Fibroblast of mammary gland (primary cell): ENCODE results near the gene BUD31.
"Not testable (repeated sequence)": the region's sequence is repeated elsewhere in the genome, so short reads cannot be mapped to it uniquely, and the experiment has no call there.

Source experiments
- DNase-seq: peaks from one replicate; pipeline ENCODE4 v3.0.0-alpha.2; 2010; ENCODE audit warnings: low read depth
- H3K4me3 ChIP-seq: 2 replicates; pipeline ENCODE4 v1.5.1; 2011; ENCODE audit warnings: low read depth, mild to moderate bottlenecking, low read length, moderate library complexity; ENCODE audit not compliant: control insufficient read depth
- TF ChIP-seq, protein P1 (sequence below): conservative IDR thresholded peaks from 2 replicates; pipeline ENCODE4 v1.5.1; 2011; ENCODE audit warnings: low read depth, low read length, inconsistent platforms; ENCODE audit not compliant: control insufficient read depth, insufficient read depth

BUD31 gene

DNA sequence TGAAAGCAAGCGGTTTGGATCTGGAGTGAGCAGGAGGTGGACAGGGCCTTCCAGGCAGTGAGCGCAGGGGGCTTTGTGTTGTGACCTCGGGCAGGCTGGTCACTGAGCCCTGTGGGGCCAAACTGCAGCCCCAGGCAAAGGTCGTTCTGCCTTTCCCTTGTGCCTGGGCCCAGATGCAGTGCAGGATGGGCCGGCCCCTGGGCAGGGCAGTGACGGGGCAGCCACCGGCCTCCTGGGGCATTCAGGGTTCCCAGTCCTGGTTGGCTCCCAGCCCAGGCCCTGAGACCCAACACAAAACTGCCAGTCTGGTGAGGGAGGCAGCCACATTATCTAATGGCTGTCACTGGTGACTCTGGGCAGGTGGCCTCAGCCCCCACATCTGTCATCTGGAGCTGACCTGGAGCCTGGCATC, 27.1 kb upstream of the BUD31 start:
- DNase-seq: no peak
- TF ChIP-seq, protein P1, sequence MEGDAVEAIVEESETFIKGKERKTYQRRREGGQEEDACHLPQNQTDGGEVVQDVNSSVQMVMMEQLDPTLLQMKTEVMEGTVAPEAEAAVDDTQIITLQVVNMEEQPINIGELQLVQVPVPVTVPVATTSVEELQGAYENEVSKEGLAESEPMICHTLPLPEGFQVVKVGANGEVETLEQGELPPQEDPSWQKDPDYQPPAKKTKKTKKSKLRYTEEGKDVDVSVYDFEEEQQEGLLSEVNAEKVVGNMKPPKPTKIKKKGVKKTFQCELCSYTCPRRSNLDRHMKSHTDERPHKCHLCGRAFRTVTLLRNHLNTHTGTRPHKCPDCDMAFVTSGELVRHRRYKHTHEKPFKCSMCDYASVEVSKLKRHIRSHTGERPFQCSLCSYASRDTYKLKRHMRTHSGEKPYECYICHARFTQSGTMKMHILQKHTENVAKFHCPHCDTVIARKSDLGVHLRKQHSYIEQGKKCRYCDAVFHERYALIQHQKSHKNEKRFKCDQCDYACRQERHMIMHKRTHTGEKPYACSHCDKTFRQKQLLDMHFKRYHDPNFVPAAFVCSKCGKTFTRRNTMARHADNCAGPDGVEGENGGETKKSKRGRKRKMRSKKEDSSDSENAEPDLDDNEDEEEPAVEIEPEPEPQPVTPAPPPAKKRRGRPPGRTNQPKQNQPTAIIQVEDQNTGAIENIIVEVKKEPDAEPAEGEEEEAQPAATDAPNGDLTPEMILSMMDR: no peak
- H3K4me3 ChIP-seq: no peak overlapping the region

DNA sequence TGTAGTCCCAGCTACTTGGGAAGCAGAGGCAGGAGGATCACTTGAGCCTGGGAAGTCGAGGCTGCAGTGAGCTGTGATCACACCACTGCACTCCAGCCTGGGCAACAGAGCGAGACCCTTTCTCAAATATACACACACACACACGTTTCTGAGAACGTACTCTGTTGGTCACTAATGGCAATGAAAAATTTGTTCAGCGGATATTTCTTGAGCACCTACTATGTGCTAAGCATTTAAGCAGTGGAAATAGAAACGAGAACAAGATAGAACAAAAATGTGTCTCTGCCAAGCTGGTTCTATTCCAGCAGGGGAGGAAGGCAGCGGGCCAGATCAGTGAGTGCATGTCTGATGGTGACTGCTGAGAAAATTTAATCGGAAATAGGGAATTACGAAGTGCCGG, 25.6 kb upstream of the BUD31 start:
- TF ChIP-seq, protein P1: no peak
- no peak overlapping the region for H3K4me3 ChIP-seq
- DNase-seq: no peak

DNA sequence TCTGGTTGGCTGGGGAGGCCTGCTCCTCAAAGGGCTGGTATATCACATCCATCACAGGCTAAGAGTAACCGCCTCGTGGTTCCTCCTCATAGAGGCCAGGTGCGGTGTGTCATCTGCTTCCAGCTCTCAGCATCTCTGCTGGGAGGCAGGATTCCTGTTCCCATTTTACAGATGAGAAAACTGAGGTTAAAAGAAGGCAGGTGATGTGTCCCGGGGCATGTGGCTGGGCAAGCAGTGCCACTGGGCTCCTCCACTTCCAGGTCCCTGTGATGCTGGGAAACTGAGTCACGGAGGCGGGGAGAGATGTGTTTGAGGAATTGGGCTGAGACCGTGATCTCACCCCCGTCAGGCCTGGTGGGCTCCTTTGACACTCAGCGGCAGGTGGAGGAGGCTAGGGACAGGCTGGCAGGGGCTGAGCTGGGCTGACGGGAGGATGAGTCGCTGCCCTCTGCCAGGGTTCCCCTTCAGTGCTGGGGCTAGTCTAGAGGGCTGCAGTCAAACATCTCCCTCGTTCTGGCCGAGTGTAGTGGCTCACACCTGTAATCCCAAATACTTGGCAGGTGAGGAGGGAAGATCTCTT, 24.9 kb upstream of the BUD31 start:
- no peak overlapping the region for H3K4me3 ChIP-seq
- TF ChIP-seq, protein P1: no peak
- DNase-seq: no peak

DNA sequence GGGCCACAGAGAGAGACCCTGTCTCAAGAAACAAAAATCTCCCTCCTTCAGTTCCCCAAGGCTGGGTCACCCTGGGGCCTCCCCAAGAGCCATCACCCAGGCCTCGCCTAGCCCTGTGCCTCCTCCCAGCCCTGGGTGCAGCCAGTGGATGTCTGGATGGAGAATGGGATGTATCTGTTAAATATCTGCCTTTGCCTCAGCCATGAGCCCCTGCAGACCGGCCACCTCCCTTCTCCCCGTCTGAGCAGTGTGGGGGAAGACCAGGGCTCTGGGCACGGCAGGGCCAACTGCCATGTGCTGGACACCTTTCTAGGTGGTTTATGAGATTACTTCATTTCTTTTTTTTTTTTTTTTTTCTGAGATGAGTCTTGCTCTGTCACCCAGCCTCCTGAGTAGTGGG, 24.2 kb upstream of the BUD31 start:
- no peak for DNase-seq
- TF ChIP-seq, protein P1: no peak
- H3K4me3 ChIP-seq: no peak overlapping the region

DNA sequence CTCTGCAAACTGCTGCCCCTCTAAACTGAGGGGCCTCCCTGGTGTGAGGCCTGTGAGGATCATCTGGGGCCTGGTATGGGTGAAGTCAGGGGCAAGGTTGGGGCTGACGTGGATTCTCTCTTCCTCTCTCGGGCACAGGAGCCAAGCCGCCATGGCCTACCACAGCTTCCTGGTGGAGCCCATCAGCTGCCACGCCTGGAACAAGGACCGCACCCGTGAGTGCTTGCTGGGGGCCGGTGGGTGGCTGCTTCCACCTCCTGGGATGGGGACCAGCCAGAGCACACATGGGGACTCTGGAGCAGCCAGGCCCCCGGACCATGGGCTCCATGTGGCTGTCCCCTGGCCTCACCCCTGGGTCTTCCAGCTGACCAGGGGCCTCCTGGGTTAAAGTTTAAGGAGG, 23.2 kb upstream of the BUD31 start:
- H3K4me3 ChIP-seq: no peak overlapping the region
- no peak for DNase-seq
- TF ChIP-seq, protein P1: no peak

DNA sequence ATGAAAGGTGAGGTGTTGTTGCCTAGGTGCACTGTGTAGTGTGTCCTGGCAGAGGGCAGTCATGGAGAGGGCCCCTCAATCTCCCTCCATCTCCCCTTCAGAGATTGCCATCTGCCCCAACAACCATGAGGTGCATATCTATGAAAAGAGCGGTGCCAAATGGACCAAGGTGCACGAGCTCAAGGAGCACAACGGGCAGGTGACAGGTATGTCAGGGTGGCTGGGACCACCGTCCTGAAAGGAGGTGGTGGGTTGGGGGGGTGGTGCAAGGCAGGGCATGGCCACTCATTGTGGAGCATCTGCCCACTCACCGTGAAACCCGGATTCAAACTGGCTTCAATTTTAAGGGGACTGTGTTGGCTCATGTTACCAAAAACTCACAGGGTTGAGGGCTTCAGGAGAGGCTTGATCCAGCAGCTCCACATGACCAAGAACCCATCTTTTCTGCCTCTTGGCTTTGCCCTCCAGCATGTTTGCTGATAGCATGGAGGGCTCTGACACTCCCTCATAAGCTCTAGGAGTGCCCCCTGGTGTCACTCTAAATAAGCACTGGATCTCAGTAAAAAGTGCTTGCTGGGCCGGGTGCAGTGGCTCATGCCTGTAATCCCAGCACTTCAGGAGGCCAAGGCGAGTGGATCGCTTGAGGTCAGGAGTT, 22.1 kb upstream of the BUD31 start:
- peak; percentile 66 for DNase-seq
- H3K4me3 ChIP-seq: no peak overlapping the region
- TF ChIP-seq, protein P1: peak; percentile 42

DNA sequence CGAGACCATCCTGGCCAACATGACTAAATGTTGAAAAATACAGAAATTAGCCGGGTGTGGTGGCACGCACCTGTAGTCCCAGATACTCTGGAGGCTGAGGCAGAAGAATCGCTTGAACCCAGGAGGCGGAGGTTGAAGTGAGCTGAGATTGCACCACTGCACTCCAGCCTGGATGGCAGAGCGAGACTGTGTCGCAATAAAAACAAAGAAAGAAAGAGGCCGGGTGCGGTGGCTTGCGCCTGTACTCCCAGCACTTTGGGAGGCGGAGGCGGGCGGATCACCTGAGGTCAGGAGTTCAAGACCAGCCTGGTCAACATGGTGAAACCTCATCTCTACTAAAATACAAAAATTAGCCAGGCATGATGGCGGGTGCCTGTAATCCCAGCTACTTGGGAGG, 21.5 kb upstream of the BUD31 start:
- not testable (repeated sequence) for H3K4me3 ChIP-seq, DNase-seq
